C4-2B (cell line): ENCODE data around the gene RNF8.

Source experiments
- CTCF ChIP-seq: fragments of 450-650 bp; conservative IDR thresholded peaks from 2 replicates; pipeline ENCODE4 v1.5.1; 2017; ENCODE audit warnings: mild to moderate bottlenecking
- ZFX ChIP-seq: fragments of 450-650 bp; IDR thresholded peaks from 2 replicates; pipeline ENCODE4 v1.6.1; 2017

- TF ChIP-seq ZFX (no peak), CTCF (no peak)
These were observed 44.7 kb upstream of the RNF8 start for GRCh38 chr6:37309046-37309445.
